GM12878 (cell line): Measurements from ENCODE around the gene SPATA20. TPM values are rescaled to one million over a fixed set of nuclear protein-coding genes. Genes with fewer than 3 reads are reported as not detected.

Experiments used
- ATAC-seq: fragments of 200-7000 bp; cut with Tn5 transposase; 3 replicates; pipeline ENCODE4 v1.9.1; 2020; ENCODE audit warnings: mild to moderate bottlenecking, moderate library complexity
- BruUV-seq: library from RNA; stranded (reverse); fragments of 400-500 nt; replicated peaks from 2 replicates; lab custom pipeline; 2021; lab: Mats Ljungman, UMichigan
- CTCF ChIA-PET: fragments of 300-600 bp; sonication (Branson Sonifier 250); formaldehyde crosslinking; extraction: SDS; loops from one replicate; lab custom pipeline; 2021; ENCODE audit warnings: inconsistent platforms; lab: Yijun Ruan, JAX
- POLR2A ChIA-PET: fragments of 350-600 bp; formaldehyde crosslinking; extraction: SDS; loops from one replicate; lab custom pipeline; 2021; ENCODE audit warnings: inconsistent platforms; lab: Charles Lee
- RAD21 ChIA-PET: fragments of 300-600 bp; sonication (Branson Sonifier 250); formaldehyde crosslinking; loops from one replicate; lab custom pipeline; 2023; ENCODE audit warnings: antibody characterized with exemption; ENCODE audit not compliant: unreplicated experiment; lab: Charles Lee
- SMC1A ChIA-PET: fragments of 300-600 bp; sonication (Branson Sonifier 250); formaldehyde crosslinking; loops from one replicate; lab custom pipeline; 2023; ENCODE audit not compliant: unreplicated experiment, uncharacterized antibody; lab: Charles Lee
- DNase-seq: peaks from one replicate; pipeline ENCODE4 v3.0.0-alpha.2; 2011; ENCODE audit warnings: low read depth, low spot score
- FAIRE-seq: peaks from 3 replicates; lab custom pipeline; 2011; peaks lifted over from hg19 to GRCh38; lab: Jason Lieb, UNC
- H2AFZ ChIP-seq: 2 replicates; pipeline ENCODE4 v1.6.0; 2011; ENCODE audit warnings: low read depth, low read length, control low read depth; ENCODE audit not compliant: control insufficient read depth
- H3K27ac ChIP-seq: 2 replicates; pipeline ENCODE4 v1.5.1; 2011; ENCODE audit warnings: control low read depth; ENCODE audit not compliant: control insufficient read depth, insufficient read depth
- H3K27me3 ChIP-seq, 2 experiments: replicated peaks in 1 of 2; 2 replicates each; pipeline versions ENCODE4 v1.6.0 to v1.6.1; 2011; ENCODE audit warnings: low read length in 1 of 2; ENCODE audit not compliant: control insufficient read depth in 2 of 2, insufficient read depth in 2 of 2
- H3K36me3 ChIP-seq, 2 experiments: 2 replicates each; pipeline ENCODE4 v1.5.1; 2011; ENCODE audit warnings: low read length in 1 of 2; ENCODE audit not compliant: control insufficient read depth in 2 of 2, insufficient read depth in 2 of 2
- H3K4me1 ChIP-seq: 2 replicates; pipeline ENCODE4 v1.6.1; 2011; ENCODE audit warnings: mild to moderate bottlenecking, low read length, moderate library complexity, mixed read lengths; ENCODE audit not compliant: control insufficient read depth, insufficient read depth
- H3K4me2 ChIP-seq: 2 replicates; pipeline ENCODE4 v1.6.0; 2011; ENCODE audit warnings: control low read depth; ENCODE audit not compliant: control insufficient read depth, insufficient read depth
- H3K4me3 ChIP-seq: fragments of 200-600 bp; sonication (generic); 2 replicates; pipeline ENCODE4 v1.5.1; 2016
- H3K79me2 ChIP-seq: 2 replicates; pipeline ENCODE4 v1.6.0; 2011; ENCODE audit warnings: low read length; ENCODE audit not compliant: control insufficient read depth, insufficient read depth
- H3K9ac ChIP-seq: 2 replicates; pipeline ENCODE4 v1.8.0; 2011; ENCODE audit warnings: low read length, control low read depth, mixed read lengths; ENCODE audit not compliant: control insufficient read depth, insufficient read depth
- H3K9me3 ChIP-seq: replicated peaks from 3 replicates; pipeline ENCODE4 v1.5.1; 2011; ENCODE audit warnings: mild to moderate bottlenecking, low read length; ENCODE audit not compliant: control insufficient read depth, insufficient read depth
- H4K20me1 ChIP-seq: 2 replicates; pipeline ENCODE4 v1.6.0; 2011; ENCODE audit not compliant: control insufficient read depth, insufficient read depth
- ATF3 ChIP-seq: IDR thresholded peaks from 2 replicates; pipeline ENCODE4 v1.6.1; 2011; ENCODE audit warnings: low read depth, mild to moderate bottlenecking, low read length, moderate library complexity, borderline replicate concordance; ENCODE audit errors: extremely low read depth
- CEBPB ChIP-seq, 2 experiments: fragments of 150-350 bp in 1 of 2; IDR thresholded peaks; 2 replicates each; pipeline ENCODE4 v1.6.1; 2012 to 2014; ENCODE audit warnings: low read depth in 2 of 2, low read length in 2 of 2, borderline replicate concordance in 1 of 2, inconsistent platforms in 1 of 2
- CEBPZ ChIP-seq: fragments of 150-350 bp; IDR thresholded peaks from 2 replicates; pipeline ENCODE4 v1.6.1; 2016; ENCODE audit warnings: low read depth, low read length
- EED ChIP-seq: sonication (generic); IDR thresholded peaks from 2 replicates; pipeline ENCODE4 v1.6.1; 2016; ENCODE audit warnings: antibody characterized with exemption, low read depth
- IKZF1 ChIP-seq: fragments of 450-650 bp; conservative IDR thresholded peaks from 2 replicates; pipeline ENCODE4 v1.6.1; 2017; ENCODE audit warnings: antibody characterized with exemption, mild to moderate bottlenecking
- MTA3 ChIP-seq: IDR thresholded peaks from 2 replicates; pipeline ENCODE4 v1.6.1; 2012; ENCODE audit warnings: low read length, inconsistent platforms, borderline replicate concordance
- PKNOX1 ChIP-seq: fragments of 450-650 bp; IDR thresholded peaks from 2 replicates; pipeline ENCODE4 v1.6.1; 2016; ENCODE audit warnings: mild to moderate bottlenecking
- POU2F2 ChIP-seq: IDR thresholded peaks from 3 replicates; pipeline ENCODE4 v1.6.1; 2011; ENCODE audit warnings: low read depth, mild to moderate bottlenecking, low read length, borderline replicate concordance
- RAD21 ChIP-seq: IDR thresholded peaks from 2 replicates; pipeline ENCODE4 v1.6.1; 2011; ENCODE audit warnings: mild to moderate bottlenecking, low read depth, low read length, moderate library complexity; ENCODE audit not compliant: insufficient read depth
- RB1 ChIP-seq: fragments of 450-650 bp; formaldehyde crosslinking; IDR thresholded peaks from 2 replicates; pipeline ENCODE4 v1.6.1; 2017; ENCODE audit warnings: mild to moderate bottlenecking, borderline replicate concordance
- RBBP5 ChIP-seq: fragments of 200-600 bp; sonication (generic); conservative IDR thresholded peaks from 2 replicates; pipeline ENCODE4 v1.6.1; 2016
- RCOR1 ChIP-seq: conservative IDR thresholded peaks from 2 replicates; pipeline ENCODE4 v1.6.1; 2012; ENCODE audit warnings: low read depth, low read length, improper control_type of control experiment
- ZNF207 ChIP-seq: fragments of 450-650 bp; IDR thresholded peaks from 2 replicates; pipeline ENCODE4 v1.6.1; 2014; ENCODE audit warnings: antibody characterized with exemption, mild to moderate bottlenecking, borderline replicate concordance
- ZNF217 ChIP-seq: fragments of 450-650 bp; IDR thresholded peaks from 2 replicates; pipeline ENCODE4 v1.6.1; 2017; ENCODE audit warnings: antibody characterized with exemption, mild to moderate bottlenecking
- WGBS: methylation state at CpG from one replicate; pipeline ENCODE4 v1.1.6; 2016; ENCODE audit warnings: low lambda C conversion rate; ENCODE audit not compliant: insufficient replicate concordance, insufficient coverage; ENCODE audit errors: missing lambda C conversion rate; 5-methylcytosine and 5-hydroxymethylcytosine counted together
- in situ Hi-C: fragments of 300-500 bp; cut with MboI; formaldehyde crosslinking; loops from 9 replicates; pipeline ENCODE4 v1.14.3; 2018; ENCODE audit warnings: mixed read lengths
- intact Hi-C: fragments of 100-400 bp; cut with micrococcal nuclease; formaldehyde crosslinking; loops from one replicate; pipeline ENCODE4 v1.14.2; 2022; ENCODE audit not compliant: unreplicated experiment
- polyA plus RNA-seq, 11 experiments: library from polyadenylated mRNA; depleted of rRNA in 4 of 11; unstranded in 6 of 11; stranded (reverse) in 5 of 11; fragments of >200 nt; fragmentation: Nextera tagmentation in 4 of 11; fragmentation: Illumina TruSeq in 1 of 11; extraction: Ambion mirVana in 4 of 11; extraction: Trizol in 1 of 11; gene quantifications; 1 replicate in 1 of 11; 2 replicates in 10 of 11; pipeline versions ENCODE4 v1.2.1 to v1.2.3, GENCODE V29; 2011 to 2016; ENCODE audit warnings: inconsistent platforms in 2 of 11, missing spikeins in 2 of 11, low read depth in 1 of 11
- total RNA-seq, 4 experiments: library from RNA; depleted of rRNA in 3 of 4; stranded (reverse); fragments of >200 nt in 3 of 4; fragmentation: Illumina TruSeq in 1 of 4; extraction: Trizol in 1 of 4; gene quantifications; 2 replicates each; pipeline versions ENCODE4 v1.2.1 to v1.2.3, GENCODE V29; 2013 to 2021

SPATA20 gene
- total and polyA plus RNA-seq, 10 of the 15 experiments (the other 5 are each of a cell fraction or from before 2014, with no cell fraction given): 2.1 to 69.8 (median 26.6) TPM

GRCh38 chr17:50601823-50602375, 54.9 kb downstream of the SPATA20 start (continued):
- TF ChIP-seq CEBPZ (no peak), EED (no peak), RAD21 (no peak)

GRCh38 chr17:50602836-50603235, 55.9 kb downstream of the SPATA20 start:
- 36% methylated on average over 18 of the region's 18 CpGs for WGBS
- intact Hi-C loops: no loop called here
- ChIA-PET RAD21 (no interaction called here), SMC1A (no interaction called here), CTCF (no interaction called here), POLR2A (no interaction called here)
- no peak overlapping the region for H3K4me2 ChIP-seq
- BruUV-seq: no TSS peak
- no peak for DNase-seq
- no peaks in the 10 kb centered on the region for H3K4me1 ChIP-seq
- no peak overlapping the region for H3K4me3 ChIP-seq
- no peak for FAIRE-seq
- no peaks in the 10 kb centered on the region for H3K9me3 ChIP-seq
- H4K20me1 ChIP-seq: no peaks in the 10 kb centered on the region
- H3K79me2 ChIP-seq: no peaks in the 10 kb centered on the region
- H3K27me3 ChIP-seq: no peaks in the 10 kb centered on the region; a peak in 2 of 4 replicates
- TF ChIP-seq RCOR1: no peak
- no peak for TF ChIP-seq ATF3
- TF ChIP-seq ZNF207: no peak
- no peak for TF ChIP-seq RBBP5
- no peak for TF ChIP-seq IKZF1
- TF ChIP-seq MTA3: no peak
- no peak for TF ChIP-seq ZNF217
- TF ChIP-seq RAD21: no peak
- no peak for TF ChIP-seq POU2F2
- no peak for TF ChIP-seq RB1
- TF ChIP-seq CEBPB (IDR thresholded peaks at IDR 0.05; ENCODE audit: borderline replicate concordance in 1 of 2, low read depth in 2 of 2, low read length in 2 of 2): no peak
- no peak for TF ChIP-seq PKNOX1
- no peak for ATAC-seq
- in situ Hi-C loops: no loop called here
- H2AFZ ChIP-seq: no peak overlapping the region
- no peaks in the 10 kb centered on the region for H3K36me3 ChIP-seq
- H3K9ac ChIP-seq: no peak overlapping the region
- no peak overlapping the region for H3K27ac ChIP-seq
